HEK293T (cell line): ENCODE data around the gene LRRC56.

Source experiments
- CTCF ChIA-PET: fragments of 350-600 bp; formaldehyde crosslinking; extraction: SDS; loops from one replicate; lab custom pipeline; 2021; ENCODE audit warnings: antibody characterized with exemption, inconsistent platforms; lab: Yijun Ruan, JAX
- POLR2A ChIA-PET: fragments of 350-600 bp; formaldehyde crosslinking; extraction: SDS; loops from one replicate; lab custom pipeline; 2020; ENCODE audit warnings: antibody characterized with exemption, inconsistent platforms; lab: Yijun Ruan, JAX
- DNase-seq: peaks from one replicate; pipeline ENCODE4 v3.0.0; 2012; ENCODE audit warnings: mixed read lengths; ENCODE audit errors: extremely low spot score
- ARNT ChIP-seq: fragments of 450-650 bp; IDR thresholded peaks from 2 replicates; pipeline ENCODE4 v1.6.1; 2017; ENCODE audit warnings: mild to moderate bottlenecking
- BHLHE40 ChIP-seq: fragments of 450-650 bp; IDR thresholded peaks from 2 replicates; pipeline ENCODE4 v1.6.1; 2016; ENCODE audit warnings: mild to moderate bottlenecking, moderate library complexity, borderline replicate concordance
- CTBP1 ChIP-seq: fragments of 450-650 bp; IDR thresholded peaks from 2 replicates; pipeline ENCODE4 v1.6.1; 2016; ENCODE audit warnings: borderline replicate concordance
- ELF4 ChIP-seq: fragments of 450-650 bp; IDR thresholded peaks from 2 replicates; pipeline ENCODE4 v1.6.1; 2017; ENCODE audit warnings: antibody characterized with exemption
- FOXA1 ChIP-seq: fragments of 450-650 bp; IDR thresholded peaks from 2 replicates; pipeline ENCODE4 v1.6.1; 2016; ENCODE audit warnings: mild to moderate bottlenecking
- FOXK2 ChIP-seq: fragments of 450-650 bp; IDR thresholded peaks from 2 replicates; pipeline ENCODE4 v1.6.1; 2016; ENCODE audit warnings: mild to moderate bottlenecking
- FOXM1 ChIP-seq: fragments of 450-650 bp; IDR thresholded peaks from 2 replicates; pipeline ENCODE4 v1.6.1; 2017; ENCODE audit warnings: mild to moderate bottlenecking, borderline replicate concordance
- HDGF ChIP-seq: fragments of 450-650 bp; IDR thresholded peaks from 2 replicates; pipeline ENCODE4 v1.6.1; 2017; ENCODE audit warnings: antibody characterized with exemption, borderline replicate concordance
- L3MBTL2 ChIP-seq: fragments of 450-650 bp; conservative IDR thresholded peaks from 2 replicates; pipeline ENCODE4 v1.6.1; 2016; ENCODE audit warnings: mild to moderate bottlenecking
- LEF1 ChIP-seq: fragments of 450-650 bp; IDR thresholded peaks from 2 replicates; pipeline ENCODE4 v1.6.1; 2017; ENCODE audit warnings: mild to moderate bottlenecking, borderline replicate concordance
- NFRKB ChIP-seq: fragments of 450-650 bp; IDR thresholded peaks from 2 replicates; pipeline ENCODE4 v1.6.1; 2016; ENCODE audit warnings: mild to moderate bottlenecking, moderate library complexity
- PKNOX1 ChIP-seq: fragments of 450-650 bp; IDR thresholded peaks from 2 replicates; pipeline ENCODE4 v1.6.1; 2016
- SP1 ChIP-seq: fragments of 450-650 bp; IDR thresholded peaks from 2 replicates; pipeline ENCODE4 v1.6.1; 2017
- SUZ12 ChIP-seq: fragments of 450-650 bp; IDR thresholded peaks from 2 replicates; pipeline ENCODE4 v1.6.1; 2016; ENCODE audit warnings: mild to moderate bottlenecking
- TARDBP ChIP-seq: fragments of 450-650 bp; IDR thresholded peaks from 2 replicates; pipeline ENCODE4 v1.6.1; 2016
- ZNF384 ChIP-seq: fragments of 450-650 bp; IDR thresholded peaks from 2 replicates; pipeline ENCODE4 v1.6.1; 2016

Gene LRRC56

GRCh38 chr11:595400-595799 lies 58.1 kb downstream of the LRRC56 start:
- DNase-seq: no peak
- POLR2A ChIA-PET: no interaction called here

GRCh38 chr11:596374-596773 lies 59.0 kb downstream of the LRRC56 start:
- no peak for DNase-seq
- ChIA-PET POLR2A (no interaction called here), CTCF (no interaction called here)
- TF ChIP-seq HDGF: no peak
- TF ChIP-seq FOXA1: no peak
- no peak for TF ChIP-seq SP1
- TF ChIP-seq FOXK2: no peak
- TF ChIP-seq ZNF384: no peak
- TF ChIP-seq ELF4: no peak
- TF ChIP-seq SUZ12: no peak
- no peak for TF ChIP-seq FOXM1
- TF ChIP-seq TARDBP: no peak

More at GRCh38 chr11:595400-595799, 58.1 kb downstream of the LRRC56 start:
- TF ChIP-seq PKNOX1 (no peak), SP1 (no peak), FOXK2 (no peak), L3MBTL2 (no peak), HDGF (no peak), TARDBP (no peak), LEF1 (no peak), FOXM1 (no peak), NFRKB (no peak), ZNF384 (no peak), SUZ12 (no peak), BHLHE40 (no peak), ELF4 (no peak), CTBP1 (no peak), ARNT (no peak), FOXA1 (no peak)
- CTCF ChIA-PET: no interaction called here

DNA sequence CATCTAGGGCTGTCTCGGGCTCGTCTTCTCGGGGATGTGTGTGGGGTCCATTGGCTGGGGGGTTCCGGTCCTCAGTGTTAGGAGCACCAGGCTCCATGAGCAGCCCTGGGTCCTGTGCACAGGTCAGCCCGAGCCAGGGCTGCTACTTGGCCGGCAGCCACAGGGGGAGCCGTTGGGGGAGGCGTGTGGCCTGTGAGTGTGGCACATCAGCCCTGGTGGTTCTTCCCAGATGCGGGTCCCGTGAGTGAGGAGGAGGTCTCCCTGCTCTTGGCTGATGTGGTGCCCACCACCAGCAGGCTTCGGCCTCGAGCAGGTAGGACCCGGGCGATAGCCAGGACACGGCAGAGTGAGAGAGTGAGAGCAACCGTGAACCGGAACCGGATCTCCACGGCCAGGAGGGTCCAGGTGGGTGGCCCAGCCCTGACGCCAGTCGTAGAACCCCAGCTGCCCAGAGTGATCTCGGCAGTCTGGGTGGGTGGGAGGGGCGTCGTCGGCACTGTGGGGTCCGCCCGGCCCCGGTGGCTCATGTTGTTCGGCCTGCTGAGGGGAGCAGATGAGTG lies 59.9 kb downstream of the LRRC56 start:
- POLR2A ChIA-PET: no interaction called here

DNA sequence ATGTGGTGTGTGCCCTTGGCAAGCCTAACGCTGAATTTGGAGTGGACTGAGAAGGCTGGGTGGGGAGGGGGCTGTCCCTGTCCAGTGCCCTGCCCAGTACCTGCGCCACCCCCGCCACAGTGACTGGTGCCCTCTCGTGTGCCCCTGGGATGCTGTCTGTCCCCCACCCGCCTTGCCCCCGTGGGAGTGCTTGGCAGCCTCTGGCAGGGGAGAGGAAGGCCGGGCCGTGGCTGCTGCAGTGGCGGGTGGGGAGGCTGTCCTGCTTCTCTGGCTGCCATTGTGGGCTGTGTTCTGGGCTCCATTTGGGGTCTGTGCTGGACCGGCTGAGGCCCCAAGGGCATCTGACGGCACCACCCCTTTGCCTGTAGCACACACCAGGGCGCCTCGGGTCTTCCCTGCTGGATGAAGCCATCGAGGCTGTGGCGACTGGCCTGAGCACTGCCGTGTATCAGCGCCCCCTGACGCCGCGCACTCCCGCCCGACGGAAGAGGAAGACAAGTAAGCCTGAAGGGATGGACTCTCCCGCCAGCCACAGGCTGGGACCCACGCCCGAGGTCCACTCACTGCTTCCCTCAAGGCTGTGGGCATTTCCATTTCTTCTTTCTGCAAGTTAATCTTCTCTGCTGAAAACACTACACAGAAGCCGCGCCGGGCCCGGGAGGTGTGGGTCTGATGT lies 60.8 kb downstream of the LRRC56 start:
- DNase-seq: no peak
- ChIA-PET CTCF (no interaction called here), POLR2A (no interaction called here)
- TF ChIP-seq TARDBP (no peak), ZNF384 (no peak), CTBP1 (no peak), ARNT (no peak), FOXA1 (no peak), LEF1 (no peak), SUZ12 (no peak), L3MBTL2 (no peak), ELF4 (no peak), HDGF (no peak), NFRKB (no peak), SP1 (no peak), PKNOX1 (no peak)

More for the DNA sequence above, 59.9 kb downstream of the LRRC56 start:
- CTCF ChIA-PET: no interaction called here
- no peak for TF ChIP-seq CTBP1
- TF ChIP-seq ELF4: no peak
- no peak for TF ChIP-seq L3MBTL2
- no peak for TF ChIP-seq FOXK2
- TF ChIP-seq BHLHE40: no peak
- no peak for TF ChIP-seq HDGF
- no peak for TF ChIP-seq TARDBP
- TF ChIP-seq FOXM1: no peak
- no peak for TF ChIP-seq SP1
- no peak for TF ChIP-seq SUZ12
- TF ChIP-seq ARNT: no peak
- no peak for TF ChIP-seq FOXA1
- peak; percentile 52 for DNase-seq

- POLR2A ChIA-PET: no interaction called here
- CTCF ChIA-PET: no interaction called here
- TF ChIP-seq FOXA1: no peak
- no peak for DNase-seq
These were observed 64.4 kb downstream of the LRRC56 start for GRCh38 chr11:601573-602245.

- POLR2A ChIA-PET: no interaction called here
- CTCF ChIA-PET: no interaction called here
- TF ChIP-seq FOXM1 (no peak), L3MBTL2 (no peak), SP1 (no peak), HDGF (no peak), LEF1 (no peak), PKNOX1 (no peak), ARNT (no peak)
- no peak for DNase-seq
These were observed 65.8 kb downstream of the LRRC56 start for GRCh38 chr11:603154-603553.
